Trophoblast cell (in vitro differentiated cells and primary cell): Measurements from ENCODE around the gene KCNIP4.

Experiments used
- DNase-seq, 2 donors: peaks; one replicate each; pipeline ENCODE4 v3.0.0-alpha.2; 2016
- H2AFZ ChIP-seq: 2 replicates; pipeline ENCODE4 v1.6.1; 2013; ENCODE audit warnings: low read length, moderate library complexity, mild to moderate bottlenecking; ENCODE audit not compliant: insufficient read depth, poor library complexity
- H2AK5ac ChIP-seq: 2 replicates; pipeline ENCODE4 v1.6.1; 2013; ENCODE audit warnings: mild to moderate bottlenecking, low read length
- H2BK120ac ChIP-seq: 2 replicates; pipeline ENCODE4 v1.6.1; 2013; ENCODE audit warnings: low read length, mild to moderate bottlenecking, moderate library complexity; ENCODE audit not compliant: insufficient read depth, poor library complexity
- H2BK12ac ChIP-seq: 2 replicates; pipeline ENCODE4 v1.6.1; 2013; ENCODE audit warnings: mild to moderate bottlenecking, low read length, moderate library complexity
- H2BK5ac ChIP-seq: 2 replicates; pipeline ENCODE4 v1.6.1; 2013; ENCODE audit warnings: low read length, low read depth, moderate library complexity, mild to moderate bottlenecking; ENCODE audit not compliant: poor library complexity
- H3K14ac ChIP-seq: 2 replicates; pipeline ENCODE4 v1.6.1; 2013; ENCODE audit warnings: mild to moderate bottlenecking, low read length
- H3K18ac ChIP-seq: 2 replicates; pipeline ENCODE4 v1.6.1; 2013; ENCODE audit warnings: mild to moderate bottlenecking, low read length
- H3K23ac ChIP-seq: 2 replicates; pipeline ENCODE4 v1.6.1; 2013; ENCODE audit warnings: low read length
- H3K27ac ChIP-seq: 2 replicates; pipeline ENCODE4 v1.5.1; 2013; ENCODE audit warnings: low read depth, mild to moderate bottlenecking, inconsistent platforms, low read length, moderate library complexity
- H3K27me3 ChIP-seq: 2 replicates; pipeline ENCODE4 v1.6.1; 2013; ENCODE audit warnings: inconsistent platforms, mild to moderate bottlenecking, low read length, moderate library complexity; ENCODE audit not compliant: insufficient read depth
- H3K36me3 ChIP-seq, 2 experiments: 1 replicate in 1 of 2; 2 replicates in 1 of 2; pipeline ENCODE4 v1.6.1; 2013; ENCODE audit warnings: low read length in 2 of 2, mild to moderate bottlenecking in 2 of 2, moderate library complexity in 1 of 2; ENCODE audit not compliant: insufficient read depth in 2 of 2, control insufficient read depth in 1 of 2
- H3K4ac ChIP-seq: 2 replicates; pipeline ENCODE4 v1.6.1; 2013; ENCODE audit warnings: low read depth, mild to moderate bottlenecking, low read length, moderate library complexity
- H3K4me1 ChIP-seq, 2 experiments: 1 replicate in 1 of 2; 2 replicates in 1 of 2; pipeline ENCODE4 v1.6.1; 2013; ENCODE audit warnings: low read length in 2 of 2, mild to moderate bottlenecking in 2 of 2, moderate library complexity in 1 of 2; ENCODE audit not compliant: insufficient read depth in 2 of 2, control insufficient read depth in 1 of 2
- H3K4me2 ChIP-seq: 2 replicates; pipeline ENCODE4 v1.6.1; 2013; ENCODE audit warnings: inconsistent platforms, mild to moderate bottlenecking, low read length, moderate library complexity
- H3K4me3 ChIP-seq: 2 replicates; pipeline ENCODE4 v1.5.1; 2013; ENCODE audit warnings: mild to moderate bottlenecking, low read depth, low read length, inconsistent platforms
- H3K79me1 ChIP-seq: one replicate; pipeline ENCODE4 v1.6.1; 2013; ENCODE audit warnings: low read length
- H3K79me2 ChIP-seq: 2 replicates; pipeline ENCODE4 v1.6.1; 2013; ENCODE audit warnings: low read length, mild to moderate bottlenecking; ENCODE audit not compliant: control insufficient read depth, insufficient read depth, poor library complexity
- H3K9ac ChIP-seq: 2 replicates; pipeline ENCODE4 v1.6.1; 2013; ENCODE audit warnings: mild to moderate bottlenecking, low read length
- H3K9me3 ChIP-seq: 2 replicates; pipeline ENCODE4 v1.6.1; 2013; ENCODE audit warnings: low read depth, mild to moderate bottlenecking, control low read depth, inconsistent platforms, low read length; ENCODE audit not compliant: insufficient read depth
- H4K12ac ChIP-seq: 2 replicates; pipeline ENCODE4 v1.6.1; 2013; ENCODE audit warnings: low read depth, mild to moderate bottlenecking, low read length, moderate library complexity
- H4K8ac ChIP-seq: 2 replicates; pipeline ENCODE4 v1.6.1; 2013; ENCODE audit warnings: low read depth, mild to moderate bottlenecking, low read length, moderate library complexity
- H4K91ac ChIP-seq: one replicate; pipeline ENCODE4 v1.6.1; 2013; ENCODE audit warnings: low read depth, mild to moderate bottlenecking, low read length, moderate library complexity
- WGBS: extraction: QIAGEN DNeasy Blood & Tissue Kit; methylation state at CpG from one replicate; pipeline ENCODE4 v1.1.7; 2013; ENCODE audit warnings: missing lambda C conversion rate; ENCODE audit not compliant: insufficient read length, insufficient coverage; ENCODE audit errors: extremely low coverage; 5-methylcytosine and 5-hydroxymethylcytosine counted together

KCNIP4 gene

GRCh38 chr4:21780148-21780547 lies 168.4 kb downstream of the KCNIP4 start:
- Histone ChIP-seq H3K79me2 (no peaks in the 10 kb centered on the region), H3K4me3 (no peak overlapping the region), H3K4me1 (no peaks in the 10 kb centered on the region), H4K8ac (no peak overlapping the region), H3K27me3 (no peaks in the 10 kb centered on the region), H3K4ac (no peak overlapping the region), H3K27ac (no peak overlapping the region), H3K79me1 (no peaks in the 10 kb centered on the region), H3K18ac (no peak overlapping the region), H3K23ac (no peak overlapping the region), H3K4me2 (no peak overlapping the region), H2BK5ac (no peak overlapping the region), H4K91ac (no peak overlapping the region), H2BK120ac (no peak overlapping the region), H3K9ac (no peak overlapping the region), H2BK12ac (no peak overlapping the region), H3K36me3 (no peaks in the 10 kb centered on the region), H3K9me3 (no peaks in the 10 kb centered on the region), H2AFZ (no peak overlapping the region), H2AK5ac (no peak overlapping the region), H4K12ac (no peak overlapping the region), H3K14ac (no peak overlapping the region)
- no peak for DNase-seq

- Histone ChIP-seq H2AK5ac (no peak overlapping the region), H3K79me2 (no peaks in the 10 kb centered on the region), H3K9me3 (no peaks in the 10 kb centered on the region), H3K4me3 (no peak overlapping the region), H3K4me2 (no peak overlapping the region), H2BK120ac (no peak overlapping the region), H4K12ac (no peak overlapping the region), H3K4me1 (no peaks in the 10 kb centered on the region), H2BK5ac (no peak overlapping the region), H4K8ac (no peak overlapping the region), H3K27ac (no peak overlapping the region), H3K4ac (no peak overlapping the region), H3K79me1 (no peaks in the 10 kb centered on the region), H2BK12ac (no peak overlapping the region), H3K9ac (no peak overlapping the region), H3K18ac (no peak overlapping the region), H3K36me3 (no peaks in the 10 kb centered on the region), H3K23ac (no peak overlapping the region), H2AFZ (no peak overlapping the region), H3K27me3 (no peaks in the 10 kb centered on the region), H4K91ac (no peak overlapping the region), H3K14ac (no peak overlapping the region)
- DNase-seq = no peak
- WGBS = no CpG with 5 or more reads among the region's 2 CpGs
These were observed 169.9 kb downstream of the KCNIP4 start for GRCh38 chr4:21778702-21779101.

GRCh38 chr4:21775703-21776102 lies 172.9 kb downstream of the KCNIP4 start:
- H3K9ac ChIP-seq = no peak overlapping the region
- H3K4me3 ChIP-seq = no peak overlapping the region
- H2AFZ ChIP-seq = no peak overlapping the region
- H3K27ac ChIP-seq = no peak overlapping the region
- H3K23ac ChIP-seq = no peak overlapping the region
- H2AK5ac ChIP-seq = no peak overlapping the region
- H4K91ac ChIP-seq = no peak overlapping the region
- no peak overlapping the region for H3K4me2 ChIP-seq
- no CpG with 5 or more reads among the region's 3 CpGs for WGBS
- H3K18ac ChIP-seq = no peak overlapping the region
- no peak overlapping the region for H2BK12ac ChIP-seq
- no peaks in the 10 kb centered on the region for H3K79me1 ChIP-seq
- H3K79me2 ChIP-seq = no peaks in the 10 kb centered on the region
- no peak overlapping the region for H3K4ac ChIP-seq
- no peak overlapping the region for H4K8ac ChIP-seq
- no peaks in the 10 kb centered on the region for H3K4me1 ChIP-seq
- no peaks in the 10 kb centered on the region for H3K27me3 ChIP-seq
- no peaks in the 10 kb centered on the region for H3K9me3 ChIP-seq
- H3K36me3 ChIP-seq = no peaks in the 10 kb centered on the region
- no peak overlapping the region for H4K12ac ChIP-seq
- no peak overlapping the region for H2BK5ac ChIP-seq
- DNase-seq = no peak
- H2BK120ac ChIP-seq = no peak overlapping the region
- H3K14ac ChIP-seq = no peak overlapping the region

GRCh38 chr4:21769404-21770147 lies 179.0 kb downstream of the KCNIP4 start:
- 100% methylated on average over 1 of the region's 4 CpGs for WGBS
- Histone ChIP-seq H2BK120ac (no peak overlapping the region), H3K4ac (no peak overlapping the region), H4K12ac (no peak overlapping the region), H3K79me2 (no peaks in the 10 kb centered on the region), H2BK12ac (no peak overlapping the region), H3K14ac (no peak overlapping the region), H4K91ac (no peak overlapping the region), H2AK5ac (no peak overlapping the region), H3K4me3 (no peak overlapping the region), H3K36me3 (no peaks in the 10 kb centered on the region), H3K18ac (no peak overlapping the region), H3K79me1 (no peaks in the 10 kb centered on the region), H2BK5ac (no peak overlapping the region), H3K4me2 (no peak overlapping the region), H3K4me1 (no peaks in the 10 kb centered on the region), H4K8ac (no peak overlapping the region), H3K27ac (no peak overlapping the region), H3K9ac (no peak overlapping the region), H3K27me3 (no peaks in the 10 kb centered on the region), H3K9me3 (no peaks in the 10 kb centered on the region), H2AFZ (no peak overlapping the region), H3K23ac (no peak overlapping the region)
- DNase-seq = peak in 1 of 2 donors; percentile 33
